Panc1 (cell line): ENCODE data around the gene COX7B2. TPM values are rescaled to one million over a fixed set of nuclear protein-coding genes. Genes with fewer than 3 reads are reported as not detected.

Source experiments
- ATAC-seq: fragments of 200-7000 bp; cut with Tn5 transposase; 2 replicates; pipeline ENCODE4 v1.9.1; 2020; ENCODE audit warnings: mild to moderate bottlenecking, moderate library complexity
- BruUV-seq: library from RNA; stranded (reverse); fragments of 400-500 nt; replicated peaks from 2 replicates; lab custom pipeline; 2021; lab: Mats Ljungman, UMichigan
- CTCF ChIA-PET: fragments of 300-600 bp; sonication (Branson Sonifier 250); formaldehyde crosslinking; loops from one replicate; lab custom pipeline; 2022; ENCODE audit warnings: antibody characterized with exemption; lab: Charles Lee
- POLR2A ChIA-PET: fragments of 300-600 bp; sonication (Branson Sonifier 250); formaldehyde crosslinking; loops from one replicate; lab custom pipeline; 2022; ENCODE audit warnings: antibody characterized with exemption; lab: Charles Lee
- DNase-seq: peaks from one replicate; pipeline ENCODE4 v3.0.0-alpha.2; 2010; ENCODE audit warnings: low read depth, low spot score
- H3K27ac ChIP-seq: 2 replicates; pipeline ENCODE4 v1.5.1; 2011; ENCODE audit warnings: mild to moderate bottlenecking, low read length, inconsistent platforms
- H3K27me3 ChIP-seq: fragments of 200-500 bp; sonication (Bioruptor generic); 2 replicates; pipeline ENCODE4 v1.6.0; 2014; ENCODE audit warnings: low read length, inconsistent platforms; ENCODE audit not compliant: control insufficient read depth, insufficient read depth
- H3K36me3 ChIP-seq: fragments of 200-500 bp; sonication (Bioruptor generic); 2 replicates; pipeline ENCODE4 v1.5.1; 2014; ENCODE audit warnings: inconsistent platforms, mild to moderate bottlenecking, low read length, moderate library complexity; ENCODE audit not compliant: control insufficient read depth, insufficient read depth
- H3K4me1 ChIP-seq: 2 replicates; pipeline ENCODE4 v1.5.1; 2011; ENCODE audit warnings: inconsistent platforms, mild to moderate bottlenecking, low read length, moderate library complexity; ENCODE audit not compliant: control insufficient read depth, insufficient read depth
- H3K4me3 ChIP-seq, 2 experiments: 2 replicates each; pipeline ENCODE4 v1.5.1; 2011 to 2012; ENCODE audit warnings: low read depth in 2 of 2, low read length in 2 of 2, mild to moderate bottlenecking in 2 of 2, inconsistent platforms in 1 of 2, moderate library complexity in 1 of 2
- H3K9me3 ChIP-seq: fragments of 200-500 bp; sonication (Bioruptor generic); 2 replicates; pipeline ENCODE4 v1.5.1; 2014; ENCODE audit warnings: low read depth, mild to moderate bottlenecking, inconsistent platforms, low read length, moderate library complexity; ENCODE audit not compliant: control insufficient read depth, insufficient read depth
- CTCF ChIP-seq: fragments of 450-650 bp; IDR thresholded peaks from 2 replicates; pipeline ENCODE4 v1.5.1; 2017; ENCODE audit warnings: mild to moderate bottlenecking
- POLR2AphosphoS5 ChIP-seq: IDR thresholded peaks from 2 replicates; pipeline ENCODE4 v1.6.1; 2012; ENCODE audit warnings: mild to moderate bottlenecking, low read depth, low read length, moderate library complexity
- REST ChIP-seq, 2 experiments: IDR thresholded peaks; 2 replicates each; pipeline ENCODE4 v1.6.1; 2011 to 2012; ENCODE audit warnings: low read depth in 2 of 2, control low read depth in 1 of 2, low read length in 1 of 2, mild to moderate bottlenecking in 1 of 2, moderate library complexity in 1 of 2; ENCODE audit not compliant: insufficient read depth in 1 of 2
- SIN3A ChIP-seq: IDR thresholded peaks from 2 replicates; pipeline ENCODE4 v1.6.1; 2012; ENCODE audit warnings: low read depth, mild to moderate bottlenecking, low read length, moderate library complexity, borderline replicate concordance; ENCODE audit not compliant: insufficient read depth
- TCF7L2 ChIP-seq: IDR thresholded peaks from 2 replicates; pipeline ENCODE4 v1.6.1; 2011; ENCODE audit warnings: mild to moderate bottlenecking, low read depth, low read length, inconsistent platforms
- in situ Hi-C: cut with HindIII; loops from 2 replicates; pipeline ENCODE4 v1.10.0; 2016; ENCODE audit warnings: low sequenced_read_pairs, low pct_unique_long_range_greater_than_20kb
- intact Hi-C: fragments of 100-400 bp; cut with micrococcal nuclease; formaldehyde crosslinking; loops from one replicate; pipeline ENCODE4 v1.10.0; 2022; ENCODE audit not compliant: unreplicated experiment
- total RNA-seq: library from RNA; stranded (reverse); gene quantifications from one replicate; pipeline ENCODE4 v1.2.1, GENCODE V29; 2021; ENCODE audit not compliant: unreplicated experiment

Gene COX7B2
- total RNA-seq, 1 experiment from 2014 or later: not detected

GRCh38 chr4:46946919-46947536, 38.0 kb upstream of the COX7B2 start:
- ChIA-PET POLR2A (no interaction called here), CTCF (no interaction called here)
- BruUV-seq: no TSS peak
- no peak overlapping the region for H3K27ac ChIP-seq
- H3K36me3 ChIP-seq: no peaks in the 10 kb centered on the region
- H3K27me3 ChIP-seq: no peaks in the 10 kb centered on the region
- in situ Hi-C loops (no loop called here), intact Hi-C loops (no loop called here)
- DNase-seq (no peak), ATAC-seq (no peak)
- H3K9me3 ChIP-seq: no peaks in the 10 kb centered on the region
- no peak overlapping the region for H3K4me3 ChIP-seq
- H3K4me1 ChIP-seq: no peaks in the 10 kb centered on the region
- no peak for TF ChIP-seq REST (IDR thresholded peaks at IDR 0.05; ENCODE audit: insufficient read depth in 1 of 2, low read depth in 2 of 2, low read length in 1 of 2)
- no peak for TF ChIP-seq POLR2AphosphoS5
- TF ChIP-seq TCF7L2: no peak
- no peak for TF ChIP-seq CTCF
- TF ChIP-seq SIN3A: no peak

- ATAC-seq: no peak
- BruUV-seq: no TSS peak
- in situ Hi-C loops (no loop called here), intact Hi-C loops (no loop called here)
- Histone ChIP-seq H3K36me3 (no peaks in the 10 kb centered on the region), H3K9me3 (no peaks in the 10 kb centered on the region), H3K27me3 (no peaks in the 10 kb centered on the region), H3K4me3 (no peak overlapping the region), H3K27ac (no peak overlapping the region), H3K4me1 (no peaks in the 10 kb centered on the region)
- no peak for TF ChIP-seq REST (IDR thresholded peaks at IDR 0.05; ENCODE audit: insufficient read depth in 1 of 2, low read depth in 2 of 2, low read length in 1 of 2)
- no peak for TF ChIP-seq POLR2AphosphoS5
- TF ChIP-seq SIN3A: no peak
- TF ChIP-seq CTCF: no peak
- POLR2A ChIA-PET: no interaction called here
- CTCF ChIA-PET: no interaction called here
- no peak for DNase-seq
These were observed 36.0 kb upstream of the COX7B2 start for GRCh38 chr4:46945062-46945461.
